NT2/D1 (cell line): Measurements from ENCODE around the gene INSL3.
"Not testable (repeated sequence)": the region's sequence is repeated elsewhere in the genome, so short reads cannot be mapped to it uniquely, and the experiment has no call there.

ENCODE experiments used
- YY1 ChIP-seq: IDR thresholded peaks from 2 replicates; pipeline ENCODE4 v1.6.1; 2011; ENCODE audit not compliant: insufficient read length, insufficient read depth
- ZNF274 ChIP-seq: IDR thresholded peaks from 2 replicates; pipeline ENCODE4 v1.6.1; 2011; ENCODE audit warnings: mild to moderate bottlenecking, low read depth, low read length

DNA sequence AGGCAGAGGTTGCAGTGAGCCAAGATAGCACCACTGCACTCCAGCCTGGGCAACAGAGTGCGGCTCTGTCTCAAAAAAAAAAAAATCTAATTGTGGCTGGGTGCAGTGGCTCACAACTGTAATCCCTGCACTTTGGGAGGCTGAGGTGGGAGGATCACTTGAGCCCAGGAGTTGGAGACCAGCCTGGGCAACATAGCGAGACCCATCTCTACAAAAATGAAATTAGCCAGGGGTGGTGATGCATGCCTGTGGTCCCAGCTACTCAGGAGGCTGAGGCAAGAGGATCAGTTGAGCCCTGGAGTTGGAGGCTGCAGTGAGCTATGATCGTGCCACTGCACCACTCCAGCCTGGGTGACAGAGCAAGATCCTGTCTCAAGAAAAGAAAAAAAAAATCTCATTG is 22.7 kb downstream of the INSL3 start:
- TF ChIP-seq YY1, ZNF274: not testable (repeated sequence)
